H9 (cell line): ENCODE data around the gene FGF12. TPM values are rescaled to one million over a fixed set of nuclear protein-coding genes. Genes with fewer than 3 reads are reported as not detected.

ENCODE experiments used
- DNase-seq: peaks from one replicate; pipeline ENCODE4 v3.0.0-alpha.2; 2017
- H2AFZ ChIP-seq: one replicate; pipeline ENCODE4 v1.6.1; 2013; ENCODE audit warnings: mild to moderate bottlenecking, low read length, control low read depth, moderate library complexity
- H2AK5ac ChIP-seq: 2 replicates; pipeline ENCODE4 v1.6.1; 2013; ENCODE audit warnings: low read length, control low read depth, mixed read lengths; ENCODE audit not compliant: insufficient read length
- H2BK120ac ChIP-seq: one replicate; pipeline ENCODE4 v1.6.1; 2013; ENCODE audit warnings: low read depth, mild to moderate bottlenecking, low read length, control low read depth, inconsistent platforms; ENCODE audit not compliant: poor library complexity, severe bottlenecking
- H2BK12ac ChIP-seq: 2 replicates; pipeline ENCODE4 v1.6.1; 2013; ENCODE audit warnings: low read length, control low read depth, mixed read lengths, low read depth; ENCODE audit not compliant: insufficient read length
- H2BK15ac ChIP-seq: 2 replicates; pipeline ENCODE4 v1.6.1; 2013; ENCODE audit warnings: low read depth, low read length, control low read depth
- H2BK20ac ChIP-seq: one replicate; pipeline ENCODE4 v1.6.1; 2013; ENCODE audit warnings: low read depth, mild to moderate bottlenecking, low read length, control low read depth, inconsistent platforms; ENCODE audit not compliant: poor library complexity, severe bottlenecking
- H2BK5ac ChIP-seq: 2 replicates; pipeline ENCODE4 v1.6.1; 2013; ENCODE audit warnings: low read length, control low read depth, mixed read lengths; ENCODE audit not compliant: insufficient read length
- H3K14ac ChIP-seq: 2 replicates; pipeline ENCODE4 v1.6.1; 2013; ENCODE audit warnings: low read length, control low read depth; ENCODE audit not compliant: insufficient read depth
- H3K18ac ChIP-seq: 2 replicates; pipeline ENCODE4 v1.6.1; 2013; ENCODE audit warnings: low read depth, mild to moderate bottlenecking, mixed read lengths, low read length, control low read depth; ENCODE audit not compliant: insufficient read length
- H3K23ac ChIP-seq: 2 replicates; pipeline ENCODE4 v1.6.1; 2013; ENCODE audit warnings: low read length, control low read depth, mixed read lengths, low read depth; ENCODE audit not compliant: insufficient read length
- H3K23me2 ChIP-seq: 2 replicates; pipeline ENCODE4 v1.6.1; 2013; ENCODE audit warnings: low read depth, mild to moderate bottlenecking, mixed read lengths, low read length, control low read depth; ENCODE audit not compliant: insufficient read length, poor library complexity, severe bottlenecking
- H3K27ac ChIP-seq: 2 replicates; pipeline ENCODE4 v1.5.1; 2013; ENCODE audit warnings: low read length, control low read depth, mixed read lengths, low read depth; ENCODE audit not compliant: insufficient read length
- H3K27me3 ChIP-seq: 2 replicates; pipeline ENCODE4 v1.6.1; 2013; ENCODE audit warnings: low read length, control low read depth, inconsistent platforms; ENCODE audit not compliant: insufficient read depth
- H3K4ac ChIP-seq: 2 replicates; pipeline ENCODE4 v1.6.1; 2013; ENCODE audit warnings: low read depth, mild to moderate bottlenecking, control low read depth, inconsistent platforms, low read length, moderate library complexity
- H3K4me1 ChIP-seq: 2 replicates; pipeline ENCODE4 v1.6.1; 2013; ENCODE audit warnings: low read length, control low read depth, inconsistent platforms; ENCODE audit not compliant: insufficient read depth
- H3K4me2 ChIP-seq: 2 replicates; pipeline ENCODE4 v1.6.1; 2013; ENCODE audit warnings: low read length, control low read depth, mixed read lengths; ENCODE audit not compliant: insufficient read length, insufficient read depth
- H3K56ac ChIP-seq: 2 replicates; pipeline ENCODE4 v1.6.1; 2013; ENCODE audit warnings: low read depth, mild to moderate bottlenecking, mixed read lengths, low read length, control low read depth; ENCODE audit not compliant: insufficient read length
- H3K79me1 ChIP-seq: 2 replicates; pipeline ENCODE4 v1.6.1; 2013; ENCODE audit warnings: low read depth, mild to moderate bottlenecking, moderate library complexity, low read length, control low read depth, inconsistent platforms; ENCODE audit not compliant: insufficient read depth, poor library complexity, severe bottlenecking
- H3K79me2 ChIP-seq: 2 replicates; pipeline ENCODE4 v1.6.1; 2013; ENCODE audit warnings: low read length, control low read depth, inconsistent platforms; ENCODE audit not compliant: insufficient read depth
- H3K9ac ChIP-seq: 2 replicates; pipeline ENCODE4 v1.6.1; 2013; ENCODE audit warnings: low read length, control low read depth, mixed read lengths; ENCODE audit not compliant: insufficient read length; ENCODE audit errors: extremely low read depth
- H3K9me3 ChIP-seq: one replicate; pipeline ENCODE4 v1.6.1; 2013; ENCODE audit warnings: low read depth, low read length, inconsistent platforms; ENCODE audit not compliant: control insufficient read depth
- H3T11ph ChIP-seq: one replicate; pipeline ENCODE4 v1.6.1; 2013; ENCODE audit warnings: mild to moderate bottlenecking, low read length, control low read depth, inconsistent platforms
- H4K20me1 ChIP-seq: one replicate; pipeline ENCODE4 v1.6.1; 2013; ENCODE audit not compliant: control insufficient read depth, insufficient read length, insufficient read depth
- H4K5ac ChIP-seq: 2 replicates; pipeline ENCODE4 v1.6.1; 2013; ENCODE audit warnings: low read depth, mild to moderate bottlenecking, mixed read lengths, low read length, control low read depth; ENCODE audit not compliant: insufficient read length
- H4K8ac ChIP-seq: replicated peaks from 2 replicates; pipeline ENCODE4 v1.6.1; 2013; ENCODE audit warnings: low read length, control low read depth, mixed read lengths, low read depth; ENCODE audit not compliant: insufficient read length
- H4K91ac ChIP-seq: 2 replicates; pipeline ENCODE4 v1.6.1; 2013; ENCODE audit warnings: low read depth, mild to moderate bottlenecking, moderate library complexity, mixed read lengths, low read length, control low read depth; ENCODE audit not compliant: insufficient read length
- H3K27ac Mint-ChIP-seq, 3 experiments: 2 replicates in 2 of 3; 3 replicates in 1 of 3; pipeline ENCODE4 v1.8.0; 2020 to 2021; ENCODE audit warnings: mixed read lengths in 3 of 3, mild to moderate bottlenecking in 1 of 3, moderate library complexity in 1 of 3
- H3K27me3 Mint-ChIP-seq: 2 replicates; pipeline ENCODE4 v1.8.0; 2021; ENCODE audit warnings: low read depth, mild to moderate bottlenecking, moderate library complexity, mixed read lengths
- H3K36me3 Mint-ChIP-seq, 3 experiments: 2 replicates in 2 of 3; 3 replicates in 1 of 3; pipeline ENCODE4 v1.8.0; 2020 to 2021; ENCODE audit warnings: low read depth in 3 of 3, mixed read lengths in 3 of 3; ENCODE audit not compliant: insufficient read depth in 1 of 3
- H3K4me1 Mint-ChIP-seq, 2 experiments: 2 replicates each; pipeline ENCODE4 v1.8.0; 2020; ENCODE audit warnings: mixed read lengths in 2 of 2
- H3K4me3 Mint-ChIP-seq, 2 experiments: 2 replicates in 1 of 2; 3 replicates in 1 of 2; pipeline ENCODE4 v1.8.0; 2020 to 2021; ENCODE audit warnings: mild to moderate bottlenecking in 2 of 2, mixed read lengths in 2 of 2, moderate library complexity in 1 of 2
- H3K9me3 Mint-ChIP-seq, 2 experiments: 2 replicates in 1 of 2; 3 replicates in 1 of 2; pipeline ENCODE4 v1.8.0; 2020; ENCODE audit warnings: mild to moderate bottlenecking in 2 of 2, mixed read lengths in 2 of 2, moderate library complexity in 1 of 2
- CTCF ChIP-seq: fragments of 200-600 bp; sonication (generic); conservative IDR thresholded peaks from 3 replicates; pipeline ENCODE4 v1.8.0; 2021; ENCODE audit warnings: antibody characterized with exemption, mild to moderate bottlenecking
- WGBS: extraction: QIAGEN DNeasy Blood & Tissue Kit; methylation state at CpG from one replicate; pipeline ENCODE4 v1.1.7; 2013; ENCODE audit warnings: missing lambda C conversion rate, low lambda C conversion rate, mixed read lengths; ENCODE audit not compliant: insufficient read length; ENCODE audit errors: extremely low coverage; 5-methylcytosine and 5-hydroxymethylcytosine counted together
- total RNA-seq: library from RNA; stranded (reverse); gene quantifications from 2 replicates; pipeline ENCODE4 v1.2.1, GENCODE V29; 2021

The FGF12 gene
- total RNA-seq, 1 experiment from 2014 or later = 5.6 TPM

DNA sequence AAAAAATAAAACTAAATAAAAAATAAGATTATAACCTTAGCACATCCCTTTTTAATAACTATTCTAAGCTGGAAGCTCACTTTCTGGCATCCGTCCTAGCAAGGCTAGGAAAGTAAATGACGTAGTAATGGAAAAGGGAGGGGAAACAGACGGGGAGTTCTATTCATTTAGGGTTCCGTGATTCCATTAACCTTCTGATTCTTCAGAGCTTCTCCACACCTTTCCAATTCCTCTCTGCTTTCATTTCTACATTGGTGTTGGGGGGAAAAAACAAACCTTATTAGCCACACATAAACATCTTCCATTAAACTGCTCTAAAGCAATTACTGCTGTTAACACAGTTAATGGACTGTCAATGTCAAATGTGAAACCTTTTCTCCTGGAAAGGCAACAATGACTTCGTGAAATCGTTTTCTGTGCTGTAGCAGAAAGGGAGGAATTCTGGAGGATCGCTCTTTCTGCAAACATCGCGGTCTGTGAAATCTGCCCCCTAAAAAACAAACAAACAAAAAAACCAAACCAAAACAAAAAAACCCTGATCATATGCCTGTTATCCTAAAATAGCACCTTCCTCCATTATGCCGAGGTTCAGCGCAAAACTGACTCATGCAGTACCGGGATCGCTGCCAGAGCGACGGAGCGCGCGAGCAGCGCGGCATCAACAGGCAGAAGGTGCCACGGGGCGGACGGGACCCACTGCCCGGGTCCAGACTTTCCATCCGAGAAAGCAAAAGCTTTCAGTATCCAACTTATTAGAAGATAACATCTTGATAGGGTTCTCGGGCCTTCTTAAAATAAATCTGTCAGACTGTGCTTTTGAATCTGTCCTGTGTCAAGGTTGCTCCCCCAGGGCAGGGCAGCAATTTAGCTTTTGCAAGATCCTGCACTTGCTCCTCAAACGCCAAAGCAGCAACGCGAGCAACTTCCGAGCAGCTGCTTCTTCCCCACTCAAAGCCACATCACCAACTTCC, 156.2 kb downstream of the FGF12 start:
- Histone ChIP-seq H3K18ac (no peak overlapping the region), H3T11ph (no peak overlapping the region), H4K20me1 (no peaks in the 10 kb centered on the region), H2BK20ac (no peak overlapping the region), H3K79me1 (no peaks in the 10 kb centered on the region), H3K9ac (no peak overlapping the region), H3K9me3 (no peaks in the 10 kb centered on the region), H4K8ac (no peak overlapping the region), H3K79me2 (no peaks in the 10 kb centered on the region), H3K14ac (no peak overlapping the region), H4K5ac (no peak overlapping the region), H3K56ac (no peak overlapping the region), H2BK120ac (no peak overlapping the region), H3K4ac (no peak overlapping the region), H3K27ac (no peak overlapping the region), H2BK5ac (no peak overlapping the region), H3K23ac (no peak overlapping the region), H3K23me2 (no peaks in the 10 kb centered on the region), H2BK15ac (no peak overlapping the region), H2BK12ac (no peak overlapping the region), H4K91ac (no peak overlapping the region), H2AK5ac (no peak overlapping the region), H3K27me3 (no peaks in the 10 kb centered on the region), H3K4me1 (no peaks in the 10 kb centered on the region), H2AFZ (no peak overlapping the region), H3K4me2 (no peak overlapping the region)
- Mint-ChIP-seq H3K27me3 (no peaks in the 10 kb centered on the region), H3K4me3 (no peak overlapping the region), H3K36me3 (no peaks in the 10 kb centered on the region), H3K9me3 (peaks cover 0 to 4% of the 10 kb centered on the region in 2 experiments; a peak in 1 of 5 replicates), H3K27ac (peak overlapping the region in 1 of 3 experiments; percentile 30; a peak in 2 of 7 replicates), H3K4me1 (no peaks in the 10 kb centered on the region; a peak in 1 of 4 replicates)
- no CpG with 5 or more reads among the region's 30 CpGs for WGBS
- DNase-seq = peak; percentile 24
- no peak for TF ChIP-seq CTCF
